ENCODE measurements around the gene KDM3B.
"Not testable (repeated sequence)": the region's sequence is repeated elsewhere in the genome, so short reads cannot be mapped to it uniquely, and the experiment has no call there.

Gene KDM3B

GRCh38 chr5:138391859-138392386, 39.4 kb downstream of the KDM3B start:
- no peak for DNase-seq

DNA sequence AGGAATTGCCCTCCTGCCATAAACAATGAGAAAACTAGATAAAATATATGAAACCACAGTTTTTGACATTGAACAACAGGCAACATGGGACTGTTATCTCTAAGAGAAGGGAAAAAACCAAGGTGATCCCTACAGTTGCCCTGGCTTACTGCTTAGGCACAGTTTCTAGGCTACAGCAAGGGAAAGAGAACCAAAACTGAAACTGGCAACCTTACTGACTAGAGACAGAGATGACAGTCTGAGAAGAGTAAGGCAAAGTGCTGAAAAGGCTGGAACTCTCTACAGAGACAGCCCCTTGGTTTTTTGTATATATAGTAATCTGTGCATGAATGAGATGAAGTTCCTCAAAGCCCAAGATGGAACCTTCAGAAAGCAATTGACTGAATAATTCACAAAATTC, 50.2 kb downstream of the KDM3B start:
- no peak for DNase-seq

- peak; percentile 16 for DNase-seq
Measured at GRCh38 chr5:138408023-138408422, 55.5 kb downstream of the KDM3B start.

GRCh38 chr5:138410996-138411640, 58.6 kb downstream of the KDM3B start:
- DNase-seq, result not testable (repeated sequence)

- no peak for DNase-seq
Measured at GRCh38 chr5:138418444-138418843, 66.0 kb downstream of the KDM3B start.

- DNase-seq, result no peak
Measured at GRCh38 chr5:138425079-138425478, 72.6 kb downstream of the KDM3B start.

GRCh38 chr5:138435943-138436342, 83.5 kb downstream of the KDM3B start:
- DNase-seq, result no peak

DNA sequence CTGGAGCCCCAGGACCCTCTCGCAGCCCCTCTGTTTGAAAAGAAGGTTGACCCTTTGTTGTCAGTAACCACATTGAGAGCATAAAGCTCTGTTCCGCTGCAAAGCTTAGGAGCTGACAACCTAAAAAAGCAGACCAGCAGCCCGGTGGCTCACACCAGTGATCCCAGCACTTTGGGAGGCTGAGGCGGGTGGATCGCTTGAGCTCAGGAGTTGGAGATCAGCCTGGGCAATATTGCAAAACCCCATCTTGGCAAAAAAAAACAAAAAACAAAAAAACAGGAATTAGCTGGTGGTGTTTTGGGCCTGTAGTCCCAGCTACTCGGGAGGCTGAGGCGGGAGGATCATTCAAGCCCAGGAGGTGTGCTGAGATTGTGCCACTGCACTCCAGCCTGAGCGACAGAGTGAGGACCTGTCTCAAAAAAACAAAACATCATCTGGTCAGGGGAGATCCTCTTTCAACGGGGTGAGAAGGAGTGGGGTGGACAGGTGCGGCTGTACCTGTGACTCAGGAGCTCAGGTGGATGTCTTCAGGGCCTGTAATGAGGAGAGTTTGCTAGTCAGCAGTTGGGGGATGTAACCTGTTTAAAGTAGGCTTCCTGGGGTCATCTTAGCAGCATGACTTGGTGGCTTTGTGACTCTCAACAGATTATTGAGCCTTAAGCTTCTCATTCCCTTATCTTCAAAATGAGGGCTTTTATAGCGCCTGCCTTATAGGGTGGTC, 85.7 kb downstream of the KDM3B start:
- DNase-seq, result no peak

GRCh38 chr5:138438724-138439476, 86.4 kb downstream of the KDM3B start, which contains the start of gene REEP2:
TSS of gene REEP2 (plus strand) at chr5:138439057. CDS start at chr5:138439209, 152 bp downstream.
- peak; percentile 10 for DNase-seq

DNA sequence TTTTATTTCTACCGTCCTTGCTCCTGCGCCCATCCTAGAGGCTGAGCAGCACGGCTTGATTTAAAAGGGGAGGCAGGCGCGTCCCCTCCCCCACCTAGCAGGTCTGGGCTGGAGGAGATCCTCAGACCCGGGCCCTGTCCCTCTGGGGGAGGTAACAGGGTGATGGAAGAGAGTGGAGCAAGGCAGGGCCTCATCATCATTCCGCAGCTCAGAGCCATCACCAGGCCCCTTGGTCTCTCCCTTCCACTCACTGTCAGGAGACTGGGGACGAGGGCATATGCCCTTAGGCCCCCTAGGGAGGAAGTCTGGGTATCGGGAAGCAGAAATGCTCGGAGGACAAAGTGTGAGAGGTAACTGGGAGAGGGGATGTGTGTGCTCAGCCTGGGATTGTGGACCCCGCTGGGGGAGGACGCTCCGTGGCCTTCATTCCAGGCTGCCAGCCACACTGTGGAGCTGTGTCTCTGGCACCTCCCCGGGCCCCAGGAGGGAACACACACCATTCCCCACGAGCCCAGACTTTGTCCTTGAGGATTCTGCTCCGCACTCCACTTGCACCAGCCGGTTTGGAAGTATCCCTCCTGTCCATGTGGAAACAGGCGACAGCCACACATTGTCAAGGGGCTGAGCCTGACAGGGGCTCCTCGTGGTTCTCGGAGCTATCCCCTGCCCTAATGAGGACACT, 87.1 kb downstream of the KDM3B start:
- no peak for DNase-seq

- DNase-seq, result no peak
Measured at GRCh38 chr5:138440159-138441073, 87.9 kb downstream of the KDM3B start.

DNA sequence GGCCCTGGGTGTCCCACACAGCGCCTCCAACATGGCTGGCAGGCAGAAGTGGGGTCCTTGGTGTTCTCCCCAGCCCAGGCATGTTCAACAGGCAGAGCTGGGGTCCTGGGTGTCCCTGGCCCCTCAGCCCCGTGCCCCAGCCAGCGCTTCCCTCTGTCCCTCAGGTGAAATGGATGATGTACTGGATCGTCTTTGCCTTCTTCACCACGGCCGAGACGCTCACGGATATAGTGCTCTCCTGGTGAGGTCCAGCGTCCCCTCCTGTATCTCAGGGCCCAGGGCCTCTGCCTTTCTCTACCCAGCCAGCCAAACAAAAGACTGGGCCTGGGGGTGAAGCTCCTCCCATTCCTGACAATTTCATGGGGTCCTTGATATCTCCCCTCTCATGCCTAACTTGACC, 88.7 kb downstream of the KDM3B start:
- no peak for DNase-seq

- no peak for DNase-seq
Measured at GRCh38 chr5:138444078-138444773, 91.7 kb downstream of the KDM3B start.

DNA sequence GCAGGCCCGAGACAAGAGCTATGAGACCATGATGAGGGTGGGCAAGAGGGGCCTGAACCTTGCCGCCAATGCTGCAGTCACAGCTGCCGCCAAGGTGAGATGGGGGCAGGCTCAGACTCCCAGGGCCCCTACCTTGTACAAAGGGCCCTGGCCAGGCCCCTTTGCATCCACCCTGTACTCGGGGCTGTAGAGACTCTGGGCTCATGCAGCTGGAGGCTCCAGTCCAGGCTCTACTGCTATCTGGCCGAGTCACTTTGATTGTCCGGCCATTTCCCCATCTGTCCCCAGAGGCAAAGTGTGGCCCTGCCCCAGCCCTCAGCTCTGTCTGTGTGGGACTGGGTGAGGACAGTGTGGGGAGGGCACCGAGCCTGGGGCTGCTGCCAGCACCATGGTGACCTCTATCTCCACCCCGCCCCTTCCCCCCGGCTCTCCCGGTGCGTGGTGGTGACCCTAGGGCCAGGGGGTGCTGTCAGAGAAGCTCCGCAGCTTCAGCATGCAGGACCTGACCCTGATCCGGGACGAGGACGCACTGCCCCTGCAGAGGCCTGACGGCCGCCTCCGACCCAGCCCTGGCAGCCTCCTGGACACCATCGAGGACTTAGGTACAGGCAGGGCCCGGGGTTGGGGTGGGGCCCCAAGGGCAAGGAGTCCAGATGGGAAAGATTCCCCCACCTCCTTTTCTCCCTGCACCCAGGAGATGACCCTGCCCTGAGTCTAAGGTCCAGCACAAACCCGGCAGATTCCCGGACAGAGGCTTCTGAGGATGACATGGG, 92.5 kb downstream of the KDM3B start:
- DNase-seq, result no peak

GRCh38 chr5:138445547-138446271, 93.2 kb downstream of the KDM3B start:
- DNase-seq, result no peak

- DNase-seq, result no peak
Measured at GRCh38 chr5:138448070-138448469, 95.6 kb downstream of the KDM3B start.

- no peak for DNase-seq
Measured at GRCh38 chr5:138448481-138449398, 96.3 kb downstream of the KDM3B start.

- DNase-seq, result no peak
Measured at GRCh38 chr5:138449501-138450239, 97.2 kb downstream of the KDM3B start.

Data from NCI-H1436 treated with DMSO at 0.1 percent for 48 hours (cell line).